Urinary bladder (tissue), 4 donors: Measurements from ENCODE around the gene CFAP20DC. TPM values are rescaled to one million over a fixed set of nuclear protein-coding genes. Genes with fewer than 3 reads are reported as not detected.

Experiments
- DNase-seq: peaks from one replicate; pipeline ENCODE4 v3.0.0-alpha.2; 2015; ENCODE audit errors: extremely low spot score
- H3K27ac ChIP-seq: one replicate; pipeline ENCODE4 v1.5.1; 2013; ENCODE audit warnings: low read depth, mild to moderate bottlenecking, moderate library complexity
- H3K36me3 ChIP-seq: one replicate; pipeline ENCODE4 v1.6.1; 2013; ENCODE audit warnings: mild to moderate bottlenecking, moderate library complexity; ENCODE audit not compliant: insufficient read depth
- H3K4me1 ChIP-seq: one replicate; pipeline ENCODE4 v1.6.1; 2013; ENCODE audit warnings: mild to moderate bottlenecking, moderate library complexity; ENCODE audit not compliant: insufficient read depth
- H3K4me3 ChIP-seq: one replicate; pipeline ENCODE4 v1.5.1; 2013; ENCODE audit warnings: low read depth, low read length
- WGBS: extraction: QIAGEN DNeasy Blood & Tissue Kit; methylation state at CpG from one replicate; pipeline ENCODE4 v1.1.7; 2013; 5-methylcytosine and 5-hydroxymethylcytosine counted together
- polyA plus RNA-seq: library from polyadenylated mRNA; stranded (reverse); fragments of 200-250 nt; gene quantifications from one replicate; pipeline ENCODE4 v1.2.3, GENCODE V29; 2013
- total RNA-seq: library from RNA; depleted of rRNA; stranded (reverse); fragments of >200 nt; gene quantifications from one replicate; pipeline ENCODE4 v1.2.3, GENCODE V29; 2014
- donor health status: healthy with polysubstance abuse.
- donor health status: healthy.

CFAP20DC gene
- total and polyA plus RNA-seq, 2 donors, result 0.39 to 4.3 TPM

- H3K36me3 ChIP-seq, result no peaks in the 10 kb centered on the region
- no peaks in the 10 kb centered on the region for H3K4me1 ChIP-seq
- no peak overlapping the region for H3K27ac ChIP-seq
- WGBS, result 80% methylated on average over 8 of the region's 8 CpGs
- no peak for DNase-seq
- no peak overlapping the region for H3K4me3 ChIP-seq
Measured at GRCh38 chr3:59001675-59002074, 48.1 kb downstream of the CFAP20DC start.

- no peaks in the 10 kb centered on the region for H3K4me1 ChIP-seq
- no peak overlapping the region for H3K27ac ChIP-seq
- WGBS, result 67% methylated on average over 1 of the region's 1 CpG
- H3K36me3 ChIP-seq, result no peaks in the 10 kb centered on the region
- DNase-seq, result no peak
- H3K4me3 ChIP-seq, result no peak overlapping the region
Measured at GRCh38 chr3:58999774-59000160, 50.1 kb downstream of the CFAP20DC start.

GRCh38 chr3:58999134-58999773 lies 50.6 kb downstream of the CFAP20DC start:
- Histone ChIP-seq H3K36me3 (no peaks in the 10 kb centered on the region), H3K4me3 (no peak overlapping the region), H3K4me1 (no peaks in the 10 kb centered on the region), H3K27ac (no peak overlapping the region)
- WGBS, result 66% methylated on average over 2 of the region's 2 CpGs
- DNase-seq, result no peak

GRCh38 chr3:58998476-58999117 lies 51.2 kb downstream of the CFAP20DC start:
- Histone ChIP-seq H3K4me3 (no peak overlapping the region), H3K36me3 (no peaks in the 10 kb centered on the region), H3K27ac (no peak overlapping the region), H3K4me1 (no peaks in the 10 kb centered on the region)
- no peak for DNase-seq
- WGBS, result 85% methylated on average over 4 of the region's 4 CpGs

- 91% methylated on average over 5 of the region's 5 CpGs for WGBS
- Histone ChIP-seq H3K4me1 (no peaks in the 10 kb centered on the region), H3K4me3 (no peak overlapping the region), H3K27ac (no peak overlapping the region), H3K36me3 (no peaks in the 10 kb centered on the region)
- no peak for DNase-seq
Measured at GRCh38 chr3:58996730-58997129, 53.1 kb downstream of the CFAP20DC start.

GRCh38 chr3:58994746-58995330 lies 55.0 kb downstream of the CFAP20DC start:
- H3K27ac ChIP-seq, result no peak overlapping the region
- DNase-seq, result peak; percentile 28
- no peaks in the 10 kb centered on the region for H3K36me3 ChIP-seq
- WGBS, result 27% methylated on average over 6 of the region's 6 CpGs
- no peaks in the 10 kb centered on the region for H3K4me1 ChIP-seq
- H3K4me3 ChIP-seq, result no peak overlapping the region

- H3K4me1 ChIP-seq, result no peaks in the 10 kb centered on the region
- DNase-seq, result no peak
- no peak overlapping the region for H3K27ac ChIP-seq
- no peaks in the 10 kb centered on the region for H3K36me3 ChIP-seq
- no peak overlapping the region for H3K4me3 ChIP-seq
- WGBS, result 94% methylated on average over 2 of the region's 2 CpGs
Measured at GRCh38 chr3:58993547-58993946, 56.3 kb downstream of the CFAP20DC start.

- no peaks in the 10 kb centered on the region for H3K4me1 ChIP-seq
- WGBS, result 92% methylated on average over 5 of the region's 5 CpGs
- no peak overlapping the region for H3K27ac ChIP-seq
- DNase-seq, result no peak
- no peaks in the 10 kb centered on the region for H3K36me3 ChIP-seq
- no peak overlapping the region for H3K4me3 ChIP-seq
Measured at GRCh38 chr3:58991623-58992022, 58.2 kb downstream of the CFAP20DC start.

GRCh38 chr3:58991026-58991425 lies 58.8 kb downstream of the CFAP20DC start:
- no peak overlapping the region for H3K4me3 ChIP-seq

GRCh38 chr3:58989955-58990354 lies 59.9 kb downstream of the CFAP20DC start:
- H3K36me3 ChIP-seq, result no peaks in the 10 kb centered on the region
- no peak for DNase-seq
- no peak overlapping the region for H3K4me3 ChIP-seq
- no peak overlapping the region for H3K27ac ChIP-seq
- no peaks in the 10 kb centered on the region for H3K4me1 ChIP-seq

More at GRCh38 chr3:58991026-58991425, 58.8 kb downstream of the CFAP20DC start:
- DNase-seq, result no peak
- Histone ChIP-seq H3K36me3 (no peaks in the 10 kb centered on the region), H3K27ac (no peak overlapping the region), H3K4me1 (no peaks in the 10 kb centered on the region)

- no peak for DNase-seq
- H3K36me3 ChIP-seq, result no peaks in the 10 kb centered on the region
- no peak overlapping the region for H3K4me3 ChIP-seq
- H3K4me1 ChIP-seq, result no peaks in the 10 kb centered on the region
- no peak overlapping the region for H3K27ac ChIP-seq
Measured at GRCh38 chr3:58989163-58989562, 60.7 kb downstream of the CFAP20DC start.

GRCh38 chr3:58988041-58988440 lies 61.8 kb downstream of the CFAP20DC start:
- Histone ChIP-seq H3K4me3 (no peak overlapping the region), H3K36me3 (no peaks in the 10 kb centered on the region)
- WGBS, result 92% methylated on average over 3 of the region's 3 CpGs

GRCh38 chr3:58986654-58987053 lies 63.2 kb downstream of the CFAP20DC start:
- H3K27ac ChIP-seq, result no peak overlapping the region
- no peak overlapping the region for H3K4me3 ChIP-seq
- WGBS, result 81% methylated on average over 4 of the region's 4 CpGs
- no peaks in the 10 kb centered on the region for H3K4me1 ChIP-seq
- H3K36me3 ChIP-seq, result no peaks in the 10 kb centered on the region
- DNase-seq, result no peak

More at GRCh38 chr3:58988041-58988440, 61.8 kb downstream of the CFAP20DC start:
- no peak overlapping the region for H3K27ac ChIP-seq
- no peak for DNase-seq
- H3K4me1 ChIP-seq, result no peaks in the 10 kb centered on the region

- DNase-seq, result no peak
- Histone ChIP-seq H3K4me1 (no peaks in the 10 kb centered on the region), H3K36me3 (no peaks in the 10 kb centered on the region), H3K27ac (no peak overlapping the region), H3K4me3 (no peak overlapping the region)
- WGBS, result 87% methylated on average over 4 of the region's 4 CpGs
Measured at GRCh38 chr3:58979840-58980239, 70.0 kb downstream of the CFAP20DC start.
